ENCODE data around the gene IFITM1.
A peak's percentile ranks its signal among the peaks of the same experiment; 100 is the strongest.
"Not testable (repeated sequence)": the region's sequence is repeated elsewhere in the genome, so short reads cannot be mapped to it uniquely, and the experiment has no call there.

The IFITM1 gene

GRCh38 chr11:285021-285893 is 28.6 kb upstream of the IFITM1 start:
- Mint-ChIP-seq H3K4me3 (peak overlapping the region; percentile 17 to 56 (median 38)), H3K36me3 (ENCODE audit: low read depth) (no peaks in the 10 kb centered on the region), H3K27me3 (ENCODE audit: low read depth) (peaks cover 14% of the 10 kb centered on the region), H3K4me1 (peaks cover 16% of the 10 kb centered on the region), H3K9me3 (no peaks in the 10 kb centered on the region), H3K27ac (peak overlapping the region; percentile 29 to 90 (median 81))
- TF ChIP-seq CTCF (IDR thresholded peaks at IDR 0.05; ENCODE audit: unreplicated experiment in 3 of 3) = no peak

GRCh38 chr11:285894-286220 is 28.0 kb upstream of the IFITM1 start:
- Mint-ChIP-seq H3K4me3 (peak overlapping the region; percentile 35 to 78 (median 38)), H3K27ac (peak overlapping the region; percentile 29 to 90 (median 81)), H3K9me3 (no peaks in the 10 kb centered on the region), H3K36me3 (ENCODE audit: low read depth) (no peaks in the 10 kb centered on the region), H3K27me3 (ENCODE audit: low read depth) (peaks cover 14% of the 10 kb centered on the region), H3K4me1 (peaks cover 16% of the 10 kb centered on the region)
- no peak for TF ChIP-seq CTCF (IDR thresholded peaks at IDR 0.05; ENCODE audit: unreplicated experiment in 3 of 3)

GRCh38 chr11:286977-287820 is 26.6 kb upstream of the IFITM1 start:
- H3K27me3 Mint-ChIP-seq (ENCODE audit: low read depth); H3K9me3 Mint-ChIP-seq; H3K36me3 Mint-ChIP-seq (ENCODE audit: low read depth): not testable (repeated sequence)
- Mint-ChIP-seq H3K4me1 (peaks cover 16% of the 10 kb centered on the region), H3K4me3 (peak overlapping the region; percentile 80 to 83 (median 82)), H3K27ac (peak overlapping the region; percentile 45 to 58 (median 50))

- no peaks in the 10 kb centered on the region for H3K9me3 Mint-ChIP-seq
- TF ChIP-seq CTCF (IDR thresholded peaks at IDR 0.05; ENCODE audit: unreplicated experiment in 3 of 3) = no peak
- peak overlapping the region; percentile 29 to 71 (median 61) for H3K27ac Mint-ChIP-seq
- peaks cover 12% of the 10 kb centered on the region for H3K4me1 Mint-ChIP-seq
- no peaks in the 10 kb centered on the region for H3K36me3 Mint-ChIP-seq (ENCODE audit: low read depth)
- peaks cover 6% of the 10 kb centered on the region for H3K27me3 Mint-ChIP-seq (ENCODE audit: low read depth)
- H3K4me3 Mint-ChIP-seq = peak overlapping the region; percentile 83 to 89 (median 87)
These were observed 25.9 kb upstream of the IFITM1 start for GRCh38 chr11:287821-288477.

- no peaks in the 10 kb centered on the region for H3K36me3 Mint-ChIP-seq (ENCODE audit: low read depth)
- peak within 1 kb of the TSS; percentile 29 to 71 (median 61) for H3K27ac Mint-ChIP-seq
- peak within 1 kb of the TSS; percentile 83 to 89 (median 87) for H3K4me3 Mint-ChIP-seq
- H3K4me1 Mint-ChIP-seq = peaks cover 7% of the 10 kb centered on the region
- no peak for TF ChIP-seq CTCF (IDR thresholded peaks at IDR 0.05; ENCODE audit: unreplicated experiment in 3 of 3)
- no peaks in the 10 kb centered on the region for H3K9me3 Mint-ChIP-seq
- H3K27me3 Mint-ChIP-seq (ENCODE audit: low read depth) = peaks cover 5% of the 10 kb centered on the region
These were observed 25.1 kb upstream of the IFITM1 start, which contains the start of gene PGGHG for GRCh38 chr11:288478-289397. TSS of gene PGGHG (plus strand) at chr11:289126. CDS start at chr11:289817, 691 bp downstream.

Data from nephron (organoid).